Astrocyte (in vitro differentiated cells and primary cell): Measurements from ENCODE around the gene PIM3.

Experiments used
- EZH2 ChIP-seq: IDR thresholded peaks from 2 replicates; pipeline ENCODE4 v1.6.1; 2012; ENCODE audit warnings: mild to moderate bottlenecking, low read length, inconsistent platforms; ENCODE audit not compliant: insufficient read depth
- TF ChIP-seq, protein P1 (sequence below): IDR thresholded peaks from 2 replicates; pipeline ENCODE4 v1.5.1; 2011; ENCODE audit warnings: low read depth, mild to moderate bottlenecking, inconsistent platforms, low read length, moderate library complexity; ENCODE audit not compliant: insufficient read depth

DNA sequence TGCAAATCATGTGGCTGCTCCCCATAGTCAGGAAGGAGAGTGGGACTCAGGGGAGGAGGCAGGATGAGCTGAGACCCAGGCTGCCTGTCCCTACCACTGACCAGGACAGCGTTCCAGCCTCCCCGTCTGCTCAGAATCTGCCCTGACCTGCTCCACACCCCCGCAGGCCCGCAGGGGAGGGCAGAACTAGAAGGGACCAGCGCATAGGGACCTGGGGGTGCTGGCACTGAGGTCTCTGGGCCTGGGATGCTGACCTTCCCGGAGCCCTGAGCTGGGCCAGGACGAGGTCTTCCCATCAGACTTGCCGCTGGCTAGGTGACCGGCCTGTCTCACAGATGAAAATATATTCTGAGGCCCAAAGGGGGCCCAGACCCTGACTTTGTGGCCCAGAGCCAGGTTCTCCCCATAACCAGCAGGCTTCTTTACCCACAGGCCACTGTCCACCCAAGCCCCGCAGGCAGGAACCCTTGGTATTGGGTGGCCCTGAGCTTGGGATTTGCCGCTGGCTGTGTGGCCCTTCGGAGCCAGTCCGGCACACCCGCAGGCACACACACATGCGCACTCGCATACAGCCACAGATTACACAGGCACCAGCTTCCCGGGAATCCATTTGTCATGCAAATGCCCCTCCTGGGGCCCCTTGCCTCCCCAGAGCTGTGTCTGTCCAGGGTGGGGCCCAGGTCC, 13.8 kb upstream of the PIM3 start:
- TF ChIP-seq, protein P1, sequence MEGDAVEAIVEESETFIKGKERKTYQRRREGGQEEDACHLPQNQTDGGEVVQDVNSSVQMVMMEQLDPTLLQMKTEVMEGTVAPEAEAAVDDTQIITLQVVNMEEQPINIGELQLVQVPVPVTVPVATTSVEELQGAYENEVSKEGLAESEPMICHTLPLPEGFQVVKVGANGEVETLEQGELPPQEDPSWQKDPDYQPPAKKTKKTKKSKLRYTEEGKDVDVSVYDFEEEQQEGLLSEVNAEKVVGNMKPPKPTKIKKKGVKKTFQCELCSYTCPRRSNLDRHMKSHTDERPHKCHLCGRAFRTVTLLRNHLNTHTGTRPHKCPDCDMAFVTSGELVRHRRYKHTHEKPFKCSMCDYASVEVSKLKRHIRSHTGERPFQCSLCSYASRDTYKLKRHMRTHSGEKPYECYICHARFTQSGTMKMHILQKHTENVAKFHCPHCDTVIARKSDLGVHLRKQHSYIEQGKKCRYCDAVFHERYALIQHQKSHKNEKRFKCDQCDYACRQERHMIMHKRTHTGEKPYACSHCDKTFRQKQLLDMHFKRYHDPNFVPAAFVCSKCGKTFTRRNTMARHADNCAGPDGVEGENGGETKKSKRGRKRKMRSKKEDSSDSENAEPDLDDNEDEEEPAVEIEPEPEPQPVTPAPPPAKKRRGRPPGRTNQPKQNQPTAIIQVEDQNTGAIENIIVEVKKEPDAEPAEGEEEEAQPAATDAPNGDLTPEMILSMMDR: no peak
- TF ChIP-seq EZH2: no peak
